Effector memory CD8-positive, alpha-beta T cell (primary cell): Measurements from ENCODE around the gene FILIP1L.

ENCODE experiments used
- ATAC-seq: fragments of 150-1000 bp; cut with Tn5 transposase; replicated peaks from 2 replicates; pipeline ENCODE4 v1.10.0; 2021; ENCODE audit warnings: mild to moderate bottlenecking, moderate library complexity
- DNase-seq, 3 experiments: peaks; one replicate each; pipeline ENCODE4 v3.0.0; 2021
- H3K27ac Mint-ChIP-seq, 2 donors: one replicate each; pipeline ENCODE4 v1.8.0; 2022; ENCODE audit warnings: mild to moderate bottlenecking in 2 of 2, mixed read lengths in 2 of 2, moderate library complexity in 2 of 2
- H3K27me3 Mint-ChIP-seq, 2 donors: one replicate each; pipeline ENCODE4 v1.8.0; 2022; ENCODE audit warnings: mixed read lengths in 2 of 2
- H3K36me3 Mint-ChIP-seq: one replicate; pipeline ENCODE4 v1.8.0; 2022; ENCODE audit warnings: mild to moderate bottlenecking, moderate library complexity, mixed read lengths; ENCODE audit not compliant: insufficient read depth
- H3K4me1 Mint-ChIP-seq, 2 donors: one replicate each; pipeline ENCODE4 v1.8.0; 2022; ENCODE audit warnings: low read depth in 2 of 2, mixed read lengths in 2 of 2
- H3K4me3 Mint-ChIP-seq, 2 donors: one replicate each; pipeline ENCODE4 v1.8.0; 2022; ENCODE audit warnings: mild to moderate bottlenecking in 2 of 2, mixed read lengths in 2 of 2, moderate library complexity in 2 of 2
- H3K9me3 Mint-ChIP-seq, 2 donors: one replicate each; pipeline ENCODE4 v1.8.0; 2022; ENCODE audit warnings: mixed read lengths in 2 of 2

Gene FILIP1L

GRCh38 chr3:99789011-99789721 is 325.1 kb downstream of the FILIP1L start:
- no peak for DNase-seq
- peak; percentile 76 for ATAC-seq
- Mint-ChIP-seq H3K36me3 (peaks cover 2% of the 10 kb centered on the region), H3K4me1 (peaks cover 0 to 3% of the 10 kb centered on the region in 2 donors), H3K27me3 (peaks cover 12 to 34% of the 10 kb centered on the region in 2 donors), H3K27ac (no peak overlapping the region), H3K9me3 (no peaks in the 10 kb centered on the region), H3K4me3 (no peak overlapping the region)
